ENCODE results near the gene HSD17B12.
"Not testable (repeated sequence)": the region's sequence is repeated elsewhere in the genome, so short reads cannot be mapped to it uniquely, and the experiment has no call there.

The HSD17B12 gene

GRCh38 chr11:43760902-43761301 is 80.4 kb downstream of the HSD17B12 start:
- TF ChIP-seq CTCF (IDR thresholded peaks at IDR 0.05) (no peak), ZFX (IDR thresholded peaks at IDR 0.05; ENCODE audit: borderline replicate concordance) (no peak)
- no peak overlapping the region for H3K27ac ChIP-seq

GRCh38 chr11:43765194-43765593 is 84.7 kb downstream of the HSD17B12 start:
- no peak overlapping the region for H3K27ac ChIP-seq
- no peak for TF ChIP-seq CTCF (IDR thresholded peaks at IDR 0.05)
- no peak for TF ChIP-seq ZFX (IDR thresholded peaks at IDR 0.05; ENCODE audit: borderline replicate concordance)

- not testable (repeated sequence) for H3K27ac ChIP-seq
Observed at GRCh38 chr11:43768654-43769053, 88.1 kb downstream of the HSD17B12 start.

- TF ChIP-seq ZFX (IDR thresholded peaks at IDR 0.05; ENCODE audit: borderline replicate concordance): no peak
- no peak for TF ChIP-seq CTCF (IDR thresholded peaks at IDR 0.05)
- H3K27ac ChIP-seq: no peak overlapping the region
Observed at GRCh38 chr11:43770173-43770572, 89.6 kb downstream of the HSD17B12 start.

- no peak for TF ChIP-seq CTCF (IDR thresholded peaks at IDR 0.05)
- TF ChIP-seq ZFX (IDR thresholded peaks at IDR 0.05; ENCODE audit: borderline replicate concordance): no peak
- H3K27ac ChIP-seq: no peak overlapping the region
Observed at GRCh38 chr11:43772733-43773132, 92.2 kb downstream of the HSD17B12 start.

GRCh38 chr11:43774786-43775185 is 94.2 kb downstream of the HSD17B12 start:
- TF ChIP-seq ZFX (IDR thresholded peaks at IDR 0.05; ENCODE audit: borderline replicate concordance): no peak
- TF ChIP-seq CTCF (IDR thresholded peaks at IDR 0.05): no peak
- no peak overlapping the region for H3K27ac ChIP-seq

- H3K27ac ChIP-seq: no peak overlapping the region
- no peak for TF ChIP-seq ZFX (IDR thresholded peaks at IDR 0.05; ENCODE audit: borderline replicate concordance)
- TF ChIP-seq CTCF (IDR thresholded peaks at IDR 0.05): no peak
Observed at GRCh38 chr11:43779306-43779705, 98.8 kb downstream of the HSD17B12 start.

DNA sequence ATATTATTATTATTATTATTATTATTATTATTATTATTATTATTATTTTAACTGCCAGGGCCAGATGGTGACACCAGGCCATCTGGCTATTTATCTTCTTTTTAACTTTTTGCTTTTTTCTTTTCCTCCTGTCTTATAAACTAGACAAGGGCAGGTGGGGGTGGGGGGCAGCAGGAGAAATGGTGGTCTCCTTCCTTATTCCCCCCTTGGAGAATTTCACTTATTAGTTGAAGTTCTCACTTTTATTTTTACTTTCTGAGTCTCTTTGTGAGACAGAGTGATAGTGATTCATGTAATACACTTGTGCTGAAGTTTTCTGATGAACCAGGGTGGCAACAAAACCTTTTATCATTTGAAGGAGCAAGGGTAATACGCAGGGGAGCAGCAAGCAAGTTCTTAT is 103.8 kb downstream of the HSD17B12 start:
- H3K27ac ChIP-seq: no peak overlapping the region
- TF ChIP-seq ZFX (IDR thresholded peaks at IDR 0.05; ENCODE audit: borderline replicate concordance) (no peak), CTCF (IDR thresholded peaks at IDR 0.05) (no peak)
